ENCODE results near the gene C1QTNF6. TPM values are rescaled to one million over a fixed set of nuclear protein-coding genes. Genes with fewer than 3 reads are reported as not detected.

Gene C1QTNF6
- total RNA-seq, 1 donor from 2014 or later, result 13.0 TPM

- no peak for DNase-seq (ENCODE audit: low spot score)
Observed at GRCh38 chr22:37141971-37142370, 46.1 kb downstream of the C1QTNF6 start.

- DNase-seq (ENCODE audit: low spot score), result no peak
Observed at GRCh38 chr22:37141476-37141875, 46.6 kb downstream of the C1QTNF6 start.

- DNase-seq (ENCODE audit: low spot score), result no peak
Observed at GRCh38 chr22:37140686-37141323, 47.2 kb downstream of the C1QTNF6 start.

DNA sequence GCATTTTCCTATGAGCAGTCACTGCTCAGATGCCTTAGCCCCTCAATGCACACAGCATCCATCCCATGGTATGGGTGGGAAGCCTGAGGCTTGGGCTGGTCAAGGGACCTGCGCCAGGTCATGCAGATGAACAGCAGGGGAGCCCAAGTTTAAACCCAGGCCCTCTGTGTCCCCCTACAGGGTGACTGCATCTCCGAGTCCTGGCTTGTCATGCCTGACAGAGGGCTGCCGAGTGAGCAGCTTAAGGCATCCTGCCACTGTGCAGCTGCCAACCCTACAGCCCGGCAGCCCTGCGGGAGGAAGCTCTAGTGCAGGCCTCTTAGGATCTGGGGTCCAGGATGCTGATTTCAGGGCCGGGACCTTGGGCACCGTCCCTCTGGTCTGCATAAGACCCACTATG lies 48.3 kb downstream of the C1QTNF6 start:
- no peak for DNase-seq (ENCODE audit: low spot score)

- no peak for DNase-seq (ENCODE audit: low spot score)
Observed at GRCh38 chr22:37138849-37139561, 49.0 kb downstream of the C1QTNF6 start.

- DNase-seq (ENCODE audit: low spot score), result no peak
Observed at GRCh38 chr22:37137903-37138665, 50.0 kb downstream of the C1QTNF6 start.

GRCh38 chr22:37137131-37137530 lies 50.9 kb downstream of the C1QTNF6 start:
- DNase-seq (ENCODE audit: low spot score), result no peak

- no peak for DNase-seq (ENCODE audit: low spot score)
Observed at GRCh38 chr22:37135023-37135422, 53.0 kb downstream of the C1QTNF6 start.

- no peak for DNase-seq (ENCODE audit: low spot score)
Observed at GRCh38 chr22:37133304-37134018, 54.6 kb downstream of the C1QTNF6 start.

GRCh38 chr22:37132773-37133172 lies 55.3 kb downstream of the C1QTNF6 start:
- no peak for DNase-seq (ENCODE audit: low spot score)

Other genes with a start within 250 kb of the C1QTNF6 start
- 12.5 TPM for gene TST, start 168.8 kb downstream of the C1QTNF6 start, total RNA-seq (ENCODE audit: insufficient read depth, low replicate concordance)
- 60.2 TPM for gene MPST, start 168.5 kb downstream of the C1QTNF6 start, total RNA-seq (ENCODE audit: insufficient read depth, low replicate concordance)
- 19.0 TPM for gene KCTD17, start 136.5 kb downstream of the C1QTNF6 start, total RNA-seq (ENCODE audit: insufficient read depth, low replicate concordance)
- not detected for gene TMPRSS6, start 78.5 kb downstream of the C1QTNF6 start, total RNA-seq (ENCODE audit: insufficient read depth, low replicate concordance)
- gene IL2RB, start 38.3 kb downstream of the C1QTNF6 start, total RNA-seq (ENCODE audit: insufficient read depth, low replicate concordance), result not detected
- gene SSTR3, start 24.2 kb upstream of the C1QTNF6 start, total RNA-seq (ENCODE audit: insufficient read depth, low replicate concordance), result 1.7 TPM
- gene RAC2, start 56.0 kb upstream of the C1QTNF6 start, total RNA-seq (ENCODE audit: insufficient read depth, low replicate concordance), result 17.3 TPM
- gene CYTH4, start 94.3 kb upstream of the C1QTNF6 start, total RNA-seq (ENCODE audit: insufficient read depth, low replicate concordance), result 44.8 TPM
- 0.24 TPM for gene ELFN2, start 239.2 kb upstream of the C1QTNF6 start, total RNA-seq (ENCODE audit: insufficient read depth, low replicate concordance)